SKM-1 (cell line): ENCODE measurements around the gene TMEM200B.
"Not testable (repeated sequence)": the region's sequence is repeated elsewhere in the genome, so short reads cannot be mapped to it uniquely, and the experiment has no call there.

Experiments used
- DNase-seq: peaks from one replicate; lab custom pipeline; 2025; ENCODE audit not compliant: unreplicated experiment; lab: John Stamatoyannopoulos, UW

The TMEM200B gene

DNA sequence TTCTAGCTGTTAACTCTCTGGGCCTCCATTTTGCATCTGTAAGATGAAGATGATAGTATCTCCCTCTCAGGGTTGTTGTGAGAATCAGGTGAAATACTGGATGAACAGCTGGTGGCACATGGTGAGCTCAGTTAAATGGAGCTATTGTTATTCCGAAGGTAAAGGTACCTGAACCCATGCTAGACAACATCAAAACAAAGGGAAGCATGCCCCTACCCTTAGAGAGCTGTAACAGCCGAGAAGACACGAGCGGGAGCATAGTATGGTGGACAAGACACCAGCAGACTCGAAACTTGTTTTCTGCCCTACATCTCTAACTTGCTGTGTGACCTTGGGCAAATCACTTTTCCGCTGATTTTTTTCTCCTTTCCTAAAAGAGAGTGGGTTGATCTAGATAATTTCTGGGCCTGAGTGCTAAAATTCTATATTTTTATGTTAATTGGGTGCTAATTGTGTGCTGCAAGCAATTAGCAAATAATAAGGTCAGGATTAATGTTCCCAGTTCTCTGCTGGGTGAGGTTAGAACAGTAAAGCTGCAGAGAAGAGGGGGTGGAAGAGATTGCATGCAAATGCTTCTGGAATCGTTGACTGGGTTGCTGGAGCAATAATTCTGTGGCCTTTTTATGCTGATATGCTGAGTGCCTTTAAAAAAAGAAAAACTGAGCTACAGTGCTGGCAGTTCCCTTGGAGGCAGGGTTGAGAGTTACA is 10.8 kb downstream of the TMEM200B start:
- no peak for DNase-seq

DNA sequence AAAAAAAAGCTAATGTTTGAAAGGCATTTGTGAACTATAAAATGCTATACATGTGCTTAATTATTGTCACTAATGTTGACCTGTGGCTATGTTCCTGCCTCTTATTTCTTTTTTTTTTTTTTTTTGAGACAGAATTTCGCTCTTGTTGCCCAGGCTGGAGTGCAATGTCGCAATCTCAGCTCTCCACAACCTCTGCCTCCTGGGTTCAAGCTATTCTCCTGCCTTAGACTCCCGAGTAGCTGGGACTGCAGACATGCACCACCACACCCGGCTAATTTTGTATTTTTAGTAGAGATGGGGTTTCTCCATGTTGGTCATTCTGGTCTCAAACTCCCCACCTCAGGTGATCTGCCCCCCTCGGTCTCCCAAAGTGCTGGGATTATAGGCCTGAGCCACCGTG is 15.7 kb downstream of the TMEM200B start:
- DNase-seq: not testable (repeated sequence)

DNA sequence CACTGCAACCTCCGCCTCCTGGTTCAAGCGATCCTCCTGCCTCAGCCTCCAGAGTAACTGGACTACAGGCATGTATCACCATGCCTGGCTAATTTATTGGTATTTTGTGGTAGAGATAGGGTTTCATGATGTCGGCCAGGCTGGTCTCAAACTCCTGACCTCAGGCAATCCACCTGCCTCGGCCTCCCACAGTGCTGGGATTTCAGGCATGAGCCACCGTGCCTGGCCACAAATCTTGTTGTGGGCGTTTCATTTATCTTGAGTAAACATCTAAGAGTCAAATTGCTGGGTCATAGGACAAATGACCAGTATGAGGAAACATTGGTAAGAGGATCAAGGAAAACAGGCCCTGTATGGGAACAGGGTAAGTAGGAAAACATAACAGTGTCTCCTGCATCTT is 17.9 kb downstream of the TMEM200B start:
- DNase-seq: no peak

DNA sequence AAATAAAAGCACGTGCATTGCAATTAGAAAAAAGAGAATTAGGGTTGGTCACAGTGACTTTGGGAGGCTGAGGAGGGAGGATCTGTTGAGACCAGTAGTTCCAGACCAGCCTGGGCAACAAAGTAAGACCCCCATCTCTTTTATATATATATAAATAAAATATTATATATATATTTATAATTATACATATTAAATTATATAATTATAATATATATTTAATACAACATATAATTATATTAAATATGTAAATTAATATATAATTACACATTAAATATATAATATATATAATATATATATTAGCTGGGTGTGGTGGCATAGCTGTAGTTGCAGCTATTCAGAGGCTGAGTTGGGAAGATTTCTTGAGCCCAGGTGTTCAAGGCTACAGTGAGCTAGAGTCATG is 23.2 kb downstream of the TMEM200B start:
- DNase-seq: no peak

DNA sequence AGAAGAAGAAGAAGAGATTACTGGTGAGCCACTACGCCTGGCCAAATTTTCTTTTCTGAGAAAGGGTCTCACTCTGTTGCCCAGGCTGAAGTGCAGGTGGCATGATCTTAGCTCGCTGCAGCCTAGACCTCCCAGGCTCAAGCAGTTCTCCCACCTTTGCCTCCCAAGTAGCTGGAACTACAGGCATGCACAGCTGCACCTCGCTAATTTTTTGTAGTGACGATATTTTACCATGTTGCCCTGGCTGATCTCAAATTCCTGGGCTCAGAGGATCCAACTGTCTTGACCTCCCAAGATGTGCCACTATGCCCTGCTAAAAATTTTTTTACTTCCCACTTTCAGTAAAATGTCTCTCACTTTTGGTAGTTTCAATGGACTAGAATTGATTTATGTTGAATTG is 24.4 kb downstream of the TMEM200B start:
- DNase-seq: no peak

DNA sequence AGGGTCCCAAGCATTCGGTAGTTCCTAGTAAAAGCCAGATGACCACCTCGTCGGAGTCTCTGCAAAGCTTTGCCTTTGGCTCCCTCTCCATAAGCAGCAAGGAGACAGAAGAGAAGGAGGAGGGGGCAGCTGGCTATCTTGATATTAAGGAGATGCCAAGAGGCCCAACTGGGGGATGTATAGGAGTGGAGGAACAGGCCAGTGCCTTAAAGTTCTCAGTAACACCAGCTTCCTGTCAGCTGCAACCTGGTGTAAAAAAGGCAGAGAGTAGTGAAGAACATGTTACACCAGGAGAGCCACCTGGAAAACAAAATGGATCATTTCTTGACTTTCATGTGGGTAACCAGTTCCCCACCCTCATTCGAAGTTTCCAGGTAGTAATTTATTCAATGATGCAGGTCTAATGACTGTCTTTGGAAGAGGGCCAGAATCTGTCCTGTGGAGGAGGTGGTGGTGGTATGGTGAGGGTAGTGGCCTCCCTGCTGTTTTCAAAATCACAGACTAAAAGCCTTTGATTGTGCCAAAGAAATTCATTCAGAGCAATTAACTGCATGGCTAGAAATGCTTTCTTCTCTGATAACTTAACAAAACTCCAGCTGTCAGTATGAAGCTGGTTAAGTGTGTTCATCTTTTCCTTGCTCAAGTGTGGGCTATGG is 27.3 kb downstream of the TMEM200B start:
- DNase-seq: no peak

DNA sequence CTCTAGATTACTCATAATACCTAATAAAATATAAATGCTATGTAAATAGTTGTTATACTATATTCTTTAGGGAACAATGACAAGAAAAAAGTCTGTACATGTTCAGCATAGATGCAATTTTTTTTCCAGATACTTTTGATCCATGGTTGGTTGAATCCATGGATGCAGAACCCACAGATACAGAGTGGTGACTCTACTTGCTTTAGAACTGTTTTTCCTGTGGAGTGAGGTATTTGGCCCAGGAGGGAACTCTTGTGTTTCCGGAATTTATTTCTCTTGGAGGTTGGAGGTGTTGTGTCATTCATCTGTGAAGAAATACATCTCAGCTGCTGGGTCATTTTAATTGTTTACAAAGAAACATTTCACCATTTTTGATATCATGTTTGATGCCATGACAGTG is 28.7 kb downstream of the TMEM200B start:
- no peak for DNase-seq

DNA sequence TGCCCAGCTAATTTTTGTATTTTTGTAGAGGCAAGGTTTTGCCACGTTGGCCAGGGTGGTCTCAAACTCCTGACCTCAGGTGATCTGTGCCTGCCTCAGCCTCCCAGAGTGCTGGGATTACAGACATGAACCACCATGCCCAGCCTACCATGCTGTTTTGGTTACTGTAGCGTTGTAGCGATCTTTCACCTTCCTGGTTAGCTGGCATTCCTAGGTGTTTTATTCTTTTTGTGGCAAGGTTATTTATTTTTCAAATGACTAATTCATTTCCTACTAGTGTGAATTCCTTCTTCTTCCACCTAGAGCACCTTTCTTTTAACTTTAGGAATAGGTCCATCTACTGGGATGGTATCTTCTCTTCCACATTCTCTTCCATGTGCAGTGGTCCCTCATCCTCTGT is 29.3 kb downstream of the TMEM200B start:
- DNase-seq: no peak

DNA sequence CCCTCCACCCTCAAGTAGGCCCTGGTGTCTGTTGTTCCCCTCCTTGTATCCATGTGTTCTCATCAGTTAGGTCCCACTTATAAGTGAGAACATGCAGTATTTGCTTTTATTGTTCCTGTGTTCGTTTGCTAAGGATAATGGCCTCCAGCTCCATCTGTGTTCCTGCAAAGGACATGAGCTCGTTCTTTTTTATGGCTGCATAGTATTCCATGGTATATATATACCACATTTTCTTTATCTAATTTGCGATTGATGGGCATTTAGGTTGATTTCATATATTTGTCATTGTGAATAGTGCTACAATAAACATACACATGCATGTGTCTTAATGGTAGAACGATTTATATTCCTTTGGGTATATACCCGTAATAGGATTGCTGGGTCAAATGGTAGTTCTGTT is 31.0 kb downstream of the TMEM200B start:
- DNase-seq: not testable (repeated sequence)

DNA sequence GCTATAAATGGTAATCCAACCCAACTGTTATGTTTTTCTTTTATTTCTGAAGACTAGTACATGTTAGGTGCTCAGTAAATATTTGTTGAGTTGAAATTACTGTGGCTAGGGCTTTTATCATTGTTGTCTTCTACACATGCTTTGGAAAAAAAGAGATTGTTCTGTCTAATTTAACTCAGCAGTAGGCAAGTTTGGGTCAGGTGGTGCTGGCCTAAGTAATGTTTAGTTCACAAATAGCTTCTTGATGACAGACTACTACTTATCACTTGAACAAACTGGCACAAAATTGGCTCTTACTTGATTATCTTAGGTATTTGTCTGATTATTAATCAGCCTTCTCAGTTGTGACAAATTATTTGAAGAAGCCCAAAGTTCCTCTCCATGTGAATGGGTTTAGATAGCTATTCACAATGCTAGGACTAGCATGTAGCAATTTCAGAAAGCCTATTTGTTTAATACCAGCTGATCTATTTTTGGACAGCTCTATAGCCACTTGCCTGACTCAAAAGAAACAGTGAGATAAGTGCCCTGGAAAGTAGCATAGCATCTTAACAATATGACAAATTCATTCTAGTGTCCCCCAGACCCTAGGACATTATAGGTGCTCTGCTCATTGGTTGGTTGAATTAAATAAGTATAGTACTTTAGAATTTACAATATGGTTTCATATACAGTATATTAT is 32.6 kb downstream of the TMEM200B start:
- DNase-seq: no peak

DNA sequence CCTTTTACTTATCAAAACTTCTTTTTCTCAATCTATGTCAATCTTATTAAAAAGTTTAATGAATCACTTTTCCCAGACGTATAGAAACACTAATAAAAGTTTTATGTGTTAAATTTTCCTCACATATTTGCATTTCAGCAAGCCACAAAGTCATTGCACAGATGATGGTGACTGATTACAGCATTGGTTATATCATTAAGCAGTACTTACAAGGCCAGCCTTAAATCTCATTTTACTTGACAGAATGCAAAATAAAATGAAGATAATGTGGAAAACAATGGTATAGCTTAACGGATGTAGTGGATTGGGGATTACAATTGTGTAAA is 39.5 kb downstream of the TMEM200B start:
- DNase-seq: no peak

DNA sequence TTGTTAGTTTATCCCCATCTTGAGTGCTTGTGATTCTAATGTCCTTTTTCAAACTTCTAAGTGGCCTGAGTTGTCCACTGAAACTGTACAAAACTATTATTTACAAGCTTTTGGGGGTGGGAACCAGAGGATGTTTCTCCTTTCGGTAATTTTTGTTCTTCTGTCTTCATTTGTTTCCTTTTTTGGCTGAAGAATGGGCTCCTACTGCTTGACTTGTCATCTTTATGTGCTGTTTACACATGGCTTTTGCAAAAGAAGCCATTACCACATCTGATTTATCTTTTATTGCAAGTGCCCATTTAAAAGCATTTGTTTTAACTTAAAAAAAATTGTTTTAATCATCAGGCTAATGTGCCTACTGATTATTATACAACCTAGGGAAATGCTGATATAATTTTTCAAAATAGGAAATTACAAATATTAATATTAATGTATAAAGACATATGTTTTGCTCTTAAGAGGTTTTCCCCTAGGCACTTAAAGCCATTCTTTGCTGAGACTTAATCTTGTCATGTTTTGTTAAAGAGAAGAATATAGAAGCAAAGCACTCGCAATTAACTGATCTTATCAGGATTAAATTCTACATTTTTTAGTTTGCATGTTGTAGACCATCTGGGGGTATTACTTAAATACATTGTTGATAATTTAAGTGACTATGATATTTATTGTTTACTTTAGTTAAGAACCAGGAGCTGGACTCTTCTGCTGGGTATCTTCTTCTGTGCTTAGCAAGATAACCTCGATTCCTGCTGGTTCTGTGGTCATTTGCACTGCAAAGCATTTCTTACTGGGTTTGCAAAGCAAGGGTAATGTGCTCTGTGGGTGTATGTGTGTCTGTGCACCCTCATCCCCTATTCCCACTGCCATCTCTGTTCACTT is 40.1 kb downstream of the TMEM200B start:
- no peak for DNase-seq

DNA sequence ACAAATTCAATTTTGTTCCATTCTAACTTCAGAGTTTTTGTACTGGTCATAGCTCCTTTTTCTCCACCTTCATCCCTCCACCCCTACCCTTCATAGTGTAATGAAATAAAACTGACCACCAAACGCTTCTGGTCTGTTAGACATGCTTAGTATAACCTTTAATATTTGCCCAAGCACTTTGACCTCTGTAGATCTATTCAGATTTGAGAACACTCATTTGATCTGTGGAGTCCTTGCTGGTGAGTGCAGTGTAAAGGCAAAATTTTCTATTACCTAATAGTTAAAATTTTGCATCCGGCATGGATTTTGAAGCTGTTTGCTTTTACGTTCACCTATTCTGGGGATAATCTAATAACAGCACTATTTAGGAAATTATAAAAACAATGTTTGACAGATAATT is 41.2 kb downstream of the TMEM200B start:
- no peak for DNase-seq

DNA sequence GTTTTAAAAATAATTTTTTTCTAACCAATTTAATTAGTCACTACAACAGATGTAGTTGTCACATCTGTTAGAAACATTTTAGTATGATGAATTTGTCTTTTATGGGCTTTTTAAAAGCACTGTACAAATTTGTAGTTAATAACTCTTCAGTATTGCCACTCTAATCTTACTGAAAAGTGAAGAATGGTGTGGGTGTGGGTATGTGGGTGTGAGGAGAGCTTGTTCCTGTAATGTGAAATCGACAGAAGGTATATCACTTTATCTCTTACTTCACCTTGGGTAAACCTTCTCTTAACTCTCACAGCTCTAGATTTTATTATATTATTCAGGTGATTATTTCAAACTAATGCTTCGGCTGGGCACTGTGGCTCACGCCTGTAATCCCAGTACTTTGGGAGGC is 42.5 kb downstream of the TMEM200B start:
- no peak for DNase-seq

DNA sequence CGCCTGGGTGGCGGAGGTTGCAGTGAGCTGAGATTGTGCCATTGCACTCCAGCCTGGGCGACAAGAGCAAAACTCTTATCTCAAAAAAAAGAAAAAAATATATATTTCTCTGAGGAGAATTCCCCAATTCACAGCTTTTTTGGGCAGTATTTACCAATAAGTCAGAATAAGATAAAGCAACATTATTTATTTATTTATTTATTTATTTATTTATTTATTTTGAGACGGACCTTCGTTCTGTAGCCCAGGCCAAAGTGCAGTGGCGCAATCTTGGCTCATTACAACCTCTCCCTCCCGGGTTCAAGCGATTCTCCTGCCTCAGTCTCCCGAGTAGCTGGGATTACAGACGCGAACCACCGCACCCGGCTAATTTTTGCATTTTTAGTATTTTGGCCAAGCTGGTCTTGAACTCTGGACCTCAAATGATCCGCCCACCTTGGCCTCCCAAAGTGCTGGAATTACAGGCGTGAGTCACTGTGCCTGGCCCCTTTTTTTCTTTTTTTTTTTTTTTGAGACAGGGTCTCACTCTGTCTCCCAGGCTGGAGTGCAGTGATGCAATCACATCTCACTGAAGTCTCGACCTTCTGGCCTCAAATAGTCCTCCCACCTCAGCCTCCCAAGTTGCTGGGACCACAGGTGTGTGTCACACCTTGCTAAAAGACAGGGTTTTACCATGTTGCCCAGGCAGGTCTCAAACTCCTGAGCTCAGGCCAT is 43.6 kb downstream of the TMEM200B start:
- not testable (repeated sequence) for DNase-seq

DNA sequence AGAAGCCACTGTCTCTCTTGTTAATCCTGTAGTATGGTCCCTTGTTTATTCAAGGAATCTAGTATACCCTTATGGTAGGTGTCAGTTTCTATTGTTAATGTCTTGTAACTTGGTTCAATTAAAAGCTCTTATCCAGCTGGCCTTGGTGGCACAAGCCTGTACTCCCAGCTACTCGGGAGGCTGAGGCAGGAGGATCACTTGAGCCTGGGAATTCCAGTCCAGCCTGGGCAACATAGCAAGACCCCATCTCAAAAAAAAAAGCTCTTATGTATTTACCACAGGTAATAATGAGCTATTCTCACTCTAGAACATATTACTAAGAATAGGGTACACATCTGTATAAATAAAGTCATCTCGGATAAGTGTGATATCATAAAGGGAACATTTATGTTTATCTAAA is 46.5 kb downstream of the TMEM200B start:
- DNase-seq: no peak
